DOHH2 (cell line): ENCODE data around the gene EVA1C.

Experiments
- H3F3A ChIP-seq: fragments of 200-600 bp; sonication (generic), shearing (Covaris generic); 2 replicates; pipeline ENCODE4 v1.6.0; 2016; ENCODE audit warnings: antibody characterized with exemption, mild to moderate bottlenecking; ENCODE audit not compliant: control insufficient read depth, insufficient read depth
- H3K27ac ChIP-seq: fragments of 200-600 bp; sonication (generic); 2 replicates; pipeline ENCODE4 v1.5.1; 2014; ENCODE audit warnings: low read depth, mild to moderate bottlenecking, low read length, moderate library complexity
- H3K27me3 ChIP-seq: fragments of 200-600 bp; sonication (generic); 2 replicates; pipeline ENCODE4 v1.6.1; 2014; ENCODE audit warnings: mild to moderate bottlenecking, low read length, mixed read lengths; ENCODE audit not compliant: control insufficient read depth
- H3K36me3 ChIP-seq: fragments of 200-600 bp; sonication (generic); 2 replicates; pipeline ENCODE4 v1.6.1; 2014; ENCODE audit warnings: mild to moderate bottlenecking, low read length, moderate library complexity, mixed read lengths; ENCODE audit not compliant: control insufficient read depth
- H3K4me1 ChIP-seq: fragments of 200-600 bp; sonication (generic); 2 replicates; pipeline ENCODE4 v1.6.1; 2014; ENCODE audit warnings: mild to moderate bottlenecking, low read length, mixed read lengths; ENCODE audit not compliant: control insufficient read depth
- H3K4me2 ChIP-seq: fragments of 200-600 bp; sonication (generic); 2 replicates; pipeline ENCODE4 v1.6.0; 2014; ENCODE audit warnings: mild to moderate bottlenecking, low read length, moderate library complexity
- H3K4me3 ChIP-seq: fragments of 200-600 bp; sonication (generic); 2 replicates; pipeline ENCODE4 v1.5.1; 2014; ENCODE audit warnings: mild to moderate bottlenecking, low read length, mixed read lengths
- H3K79me2 ChIP-seq: fragments of 200-600 bp; sonication (generic); 2 replicates; pipeline ENCODE4 v1.6.1; 2014; ENCODE audit warnings: mild to moderate bottlenecking, low read length, mixed read lengths; ENCODE audit not compliant: control insufficient read depth
- H3K9me2 ChIP-seq: fragments of 200-600 bp; sonication (generic); replicated peaks from 2 replicates; pipeline ENCODE4 v1.6.1; 2014; ENCODE audit warnings: mild to moderate bottlenecking, low read length, mixed read lengths; ENCODE audit not compliant: control insufficient read depth
- H3K9me3 ChIP-seq: fragments of 200-600 bp; sonication (generic); 2 replicates; pipeline ENCODE4 v1.6.1; 2014; ENCODE audit warnings: antibody characterized with exemption, low read length, mixed read lengths; ENCODE audit not compliant: control insufficient read depth, insufficient read depth
- H4K20me1 ChIP-seq: fragments of 200-600 bp; sonication (generic); 2 replicates; pipeline ENCODE4 v1.6.0; 2014; ENCODE audit warnings: low read depth, mild to moderate bottlenecking, antibody characterized with exemption, low read length, moderate library complexity; ENCODE audit not compliant: control insufficient read depth, insufficient read depth
- EZH2phosphoT487 ChIP-seq: fragments of 200-600 bp; sonication (generic); IDR thresholded peaks from 2 replicates; pipeline ENCODE4 v1.6.1; 2017; ENCODE audit warnings: borderline replicate concordance, mild to moderate bottlenecking, antibody characterized with exemption, low read length, moderate library complexity, mixed read lengths
- TF ChIP-seq, protein P1 (sequence below): fragments of 200-600 bp; sonication (generic); IDR thresholded peaks from one replicate; pipeline ENCODE4 v1.5.1; 2014; ENCODE audit warnings: antibody characterized with exemption, mild to moderate bottlenecking, low read depth, low read length; ENCODE audit not compliant: poor library complexity, severe bottlenecking

Gene EVA1C

DNA sequence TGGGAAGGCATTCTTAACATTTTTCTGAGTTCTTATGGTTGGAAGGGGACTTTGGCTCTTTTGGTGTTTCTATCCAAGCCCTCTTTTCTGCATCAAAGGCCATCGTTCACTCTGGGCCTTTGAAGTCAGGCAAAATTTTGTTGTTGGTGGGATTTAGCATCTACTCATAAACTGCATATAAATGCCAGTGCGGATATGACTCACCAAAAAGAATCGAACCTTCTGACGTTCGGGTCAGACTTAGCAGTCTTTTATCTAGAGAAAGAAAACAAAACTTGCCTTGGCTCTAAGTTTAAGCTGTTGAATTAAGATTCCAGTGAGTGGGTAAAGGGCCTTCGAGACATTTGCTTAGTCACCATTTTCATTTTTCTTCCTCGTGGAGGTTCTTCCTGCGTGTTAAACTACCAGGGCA lies 51.4 kb downstream of the EVA1C start:
- Histone ChIP-seq H3F3A (no peaks in the 10 kb centered on the region), H4K20me1 (no peaks in the 10 kb centered on the region), H3K9me3 (no peaks in the 10 kb centered on the region), H3K79me2 (no peaks in the 10 kb centered on the region), H3K4me2 (no peak overlapping the region), H3K27me3 (no peaks in the 10 kb centered on the region), H3K4me3 (no peak overlapping the region), H3K4me1 (no peaks in the 10 kb centered on the region), H3K36me3 (no peaks in the 10 kb centered on the region), H3K27ac (no peak overlapping the region), H3K9me2 (no peaks in the 10 kb centered on the region)
- TF ChIP-seq, protein P1, sequence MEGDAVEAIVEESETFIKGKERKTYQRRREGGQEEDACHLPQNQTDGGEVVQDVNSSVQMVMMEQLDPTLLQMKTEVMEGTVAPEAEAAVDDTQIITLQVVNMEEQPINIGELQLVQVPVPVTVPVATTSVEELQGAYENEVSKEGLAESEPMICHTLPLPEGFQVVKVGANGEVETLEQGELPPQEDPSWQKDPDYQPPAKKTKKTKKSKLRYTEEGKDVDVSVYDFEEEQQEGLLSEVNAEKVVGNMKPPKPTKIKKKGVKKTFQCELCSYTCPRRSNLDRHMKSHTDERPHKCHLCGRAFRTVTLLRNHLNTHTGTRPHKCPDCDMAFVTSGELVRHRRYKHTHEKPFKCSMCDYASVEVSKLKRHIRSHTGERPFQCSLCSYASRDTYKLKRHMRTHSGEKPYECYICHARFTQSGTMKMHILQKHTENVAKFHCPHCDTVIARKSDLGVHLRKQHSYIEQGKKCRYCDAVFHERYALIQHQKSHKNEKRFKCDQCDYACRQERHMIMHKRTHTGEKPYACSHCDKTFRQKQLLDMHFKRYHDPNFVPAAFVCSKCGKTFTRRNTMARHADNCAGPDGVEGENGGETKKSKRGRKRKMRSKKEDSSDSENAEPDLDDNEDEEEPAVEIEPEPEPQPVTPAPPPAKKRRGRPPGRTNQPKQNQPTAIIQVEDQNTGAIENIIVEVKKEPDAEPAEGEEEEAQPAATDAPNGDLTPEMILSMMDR, result no peak
- TF ChIP-seq EZH2phosphoT487, result no peak

DNA sequence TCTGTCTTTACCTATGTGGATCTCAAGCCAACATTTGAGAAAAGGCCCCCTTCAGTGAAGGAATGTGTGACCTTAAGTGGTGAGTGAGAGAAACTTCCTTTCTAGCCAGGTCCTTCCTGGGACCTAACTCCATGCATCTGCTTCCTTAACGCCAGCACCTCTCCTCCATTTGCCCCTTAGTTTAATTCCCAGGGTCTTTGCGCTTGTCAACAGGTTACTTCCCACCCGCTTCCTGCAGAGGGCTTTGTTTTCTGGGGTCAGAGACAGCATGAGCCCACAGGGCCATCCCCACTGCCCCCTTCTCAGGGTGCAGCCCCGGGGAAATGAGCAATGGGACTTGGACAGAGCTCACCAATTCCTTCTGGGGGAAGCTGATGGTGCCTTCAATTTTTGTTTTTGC lies 54.8 kb downstream of the EVA1C start:
- Histone ChIP-seq H4K20me1 (no peaks in the 10 kb centered on the region), H3K4me1 (no peaks in the 10 kb centered on the region), H3K4me3 (no peak overlapping the region)

DNA sequence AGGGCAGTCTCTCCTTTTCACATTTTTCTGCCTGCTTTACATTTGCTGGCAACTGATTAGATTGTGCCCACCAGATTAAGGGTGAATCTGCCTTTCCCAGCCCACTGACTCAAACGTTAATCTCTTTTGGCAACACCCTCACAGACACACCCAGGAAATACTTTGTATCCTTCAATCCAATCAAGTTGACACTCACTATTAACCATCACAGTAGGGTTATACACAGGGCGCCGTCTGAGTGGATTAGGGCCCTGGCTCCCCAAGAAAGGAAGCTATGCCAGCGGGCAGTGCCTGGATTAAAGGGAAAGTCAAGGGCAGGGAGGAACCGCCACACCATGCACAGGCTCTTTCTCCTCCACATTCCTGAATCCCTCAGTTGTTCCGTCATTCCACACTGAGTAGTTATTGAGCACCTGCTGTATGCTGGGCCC lies 56.2 kb downstream of the EVA1C start:
- Histone ChIP-seq H3K27ac (no peak overlapping the region), H3K9me3 (no peaks in the 10 kb centered on the region), H3K4me2 (no peak overlapping the region), H3K27me3 (no peaks in the 10 kb centered on the region), H4K20me1 (no peaks in the 10 kb centered on the region), H3K4me3 (no peak overlapping the region), H3K36me3 (no peaks in the 10 kb centered on the region), H3F3A (no peaks in the 10 kb centered on the region), H3K4me1 (no peaks in the 10 kb centered on the region), H3K79me2 (no peaks in the 10 kb centered on the region), H3K9me2 (no peaks in the 10 kb centered on the region)
- TF ChIP-seq, protein P1, result no peak
- TF ChIP-seq EZH2phosphoT487, result no peak

More for the DNA sequence above, 54.8 kb downstream of the EVA1C start:
- Histone ChIP-seq H3K36me3 (no peaks in the 10 kb centered on the region), H3K79me2 (no peaks in the 10 kb centered on the region), H3K4me2 (no peak overlapping the region), H3K9me2 (no peaks in the 10 kb centered on the region), H3F3A (no peaks in the 10 kb centered on the region), H3K27me3 (no peaks in the 10 kb centered on the region), H3K9me3 (no peaks in the 10 kb centered on the region), H3K27ac (no peak overlapping the region)
- TF ChIP-seq, protein P1, result no peak
- TF ChIP-seq EZH2phosphoT487, result no peak
